IPS-18c (cell line): Measurements from ENCODE around the gene FBXW8.

Experiments
- H3K4me3 ChIP-seq: 2 replicates; pipeline ENCODE4 v1.7.0; 2013; ENCODE audit warnings: low read depth, mild to moderate bottlenecking, low read length, moderate library complexity; ENCODE audit not compliant: insufficient read depth
- H3K9me3 ChIP-seq: one replicate; pipeline ENCODE4 v1.6.1; 2013; ENCODE audit warnings: mild to moderate bottlenecking, low read length, moderate library complexity; ENCODE audit not compliant: control insufficient read depth, insufficient read depth

FBXW8 gene

GRCh38 chr12:117063162-117063911, 152.6 kb downstream of the FBXW8 start:
- no peak overlapping the region for H3K4me3 ChIP-seq
- peaks cover 4% of the 10 kb centered on the region for H3K9me3 ChIP-seq

DNA sequence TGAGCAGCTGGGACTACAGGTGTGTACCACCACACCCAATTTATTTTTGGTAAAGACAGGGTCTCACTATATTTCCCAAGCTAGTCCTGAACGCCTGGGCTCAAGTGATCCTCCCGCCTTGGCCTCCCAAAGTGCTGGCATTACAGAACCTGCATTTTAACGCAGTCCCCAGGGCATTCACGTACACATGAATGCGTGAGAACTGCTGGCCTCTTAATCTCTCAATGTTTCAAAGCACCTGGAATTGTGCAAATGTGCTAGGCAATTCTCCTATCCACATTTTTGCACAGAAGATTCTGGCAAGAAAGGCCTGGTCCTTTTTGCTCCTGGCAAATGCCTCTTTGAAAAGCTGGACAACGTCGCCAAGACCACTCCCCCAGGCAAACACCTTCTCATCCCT, 153.3 kb downstream of the FBXW8 start:
- Histone ChIP-seq H3K9me3 (peaks cover 4% of the 10 kb centered on the region), H3K4me3 (no peak overlapping the region)

GRCh38 chr12:117064596-117064995, 153.8 kb downstream of the FBXW8 start:
- H3K4me3 ChIP-seq, result no peak overlapping the region
- H3K9me3 ChIP-seq, result peaks cover 4% of the 10 kb centered on the region

DNA sequence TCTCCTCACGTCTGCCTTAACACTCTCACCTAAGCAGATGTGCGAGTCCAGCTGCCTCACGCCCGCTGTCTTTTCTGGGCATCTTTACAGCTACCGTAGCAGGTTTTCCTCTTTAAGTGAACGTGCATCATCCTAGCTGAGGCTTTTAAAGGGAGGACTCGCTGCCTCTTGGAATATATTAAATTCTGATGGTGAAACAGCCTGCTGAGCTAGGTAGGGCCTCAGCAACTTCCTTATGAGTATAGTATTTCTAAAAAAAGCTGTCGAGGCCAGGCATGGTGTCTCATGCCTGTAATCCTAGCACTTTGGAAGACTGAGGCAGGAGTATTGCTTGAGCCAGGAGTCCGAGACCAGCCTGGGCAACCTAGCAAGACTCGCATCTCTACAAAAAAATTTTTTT, 156.3 kb downstream of the FBXW8 start:
- peaks cover 4% of the 10 kb centered on the region for H3K9me3 ChIP-seq
- no peak overlapping the region for H3K4me3 ChIP-seq

DNA sequence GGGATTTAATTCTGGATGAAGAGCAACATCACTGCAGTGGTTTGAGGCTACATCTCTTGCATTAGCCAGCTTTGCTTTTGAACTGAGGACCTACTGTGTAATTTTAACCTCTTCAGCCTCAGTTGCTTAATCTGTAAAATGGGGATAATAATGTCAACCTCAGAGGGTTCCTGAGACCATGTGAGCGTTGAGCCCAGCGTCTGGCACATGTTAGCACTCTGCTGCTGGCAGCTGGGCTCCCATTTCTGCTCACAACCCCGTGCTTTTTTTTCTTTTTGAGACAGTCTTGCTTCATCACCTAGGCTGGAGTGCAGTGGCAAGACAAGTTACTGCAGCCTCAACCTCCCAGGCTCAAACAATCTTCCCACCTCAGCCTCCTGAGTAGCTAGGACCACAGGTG, 156.9 kb downstream of the FBXW8 start:
- peaks cover 4% of the 10 kb centered on the region for H3K9me3 ChIP-seq
- no peak overlapping the region; the same call in 1 of the 2 replicates for H3K4me3 ChIP-seq

DNA sequence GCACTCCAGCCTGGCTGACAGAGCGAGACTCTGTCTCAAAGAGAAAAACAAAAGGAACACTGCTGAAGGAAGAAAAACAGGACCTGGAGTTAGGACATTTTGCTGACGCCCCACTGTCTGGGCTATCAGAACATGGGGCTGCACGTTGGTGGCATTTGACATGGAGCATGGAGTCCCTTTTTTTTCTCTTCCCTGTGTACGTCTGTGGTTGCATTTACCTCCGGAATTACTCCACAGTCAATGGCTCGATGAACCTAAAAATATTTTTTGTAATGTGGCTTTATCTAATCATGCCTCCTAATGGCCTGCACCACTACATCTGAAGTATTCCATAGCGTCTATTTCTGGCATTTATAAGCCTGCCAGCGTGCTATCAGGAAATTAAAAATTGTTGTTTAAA, 157.7 kb downstream of the FBXW8 start:
- Histone ChIP-seq H3K9me3 (peaks cover 4% of the 10 kb centered on the region), H3K4me3 (no peak overlapping the region)

GRCh38 chr12:117069101-117069797, 158.5 kb downstream of the FBXW8 start:
- Histone ChIP-seq H3K9me3 (no peaks in the 10 kb centered on the region), H3K4me3 (no peak overlapping the region)

DNA sequence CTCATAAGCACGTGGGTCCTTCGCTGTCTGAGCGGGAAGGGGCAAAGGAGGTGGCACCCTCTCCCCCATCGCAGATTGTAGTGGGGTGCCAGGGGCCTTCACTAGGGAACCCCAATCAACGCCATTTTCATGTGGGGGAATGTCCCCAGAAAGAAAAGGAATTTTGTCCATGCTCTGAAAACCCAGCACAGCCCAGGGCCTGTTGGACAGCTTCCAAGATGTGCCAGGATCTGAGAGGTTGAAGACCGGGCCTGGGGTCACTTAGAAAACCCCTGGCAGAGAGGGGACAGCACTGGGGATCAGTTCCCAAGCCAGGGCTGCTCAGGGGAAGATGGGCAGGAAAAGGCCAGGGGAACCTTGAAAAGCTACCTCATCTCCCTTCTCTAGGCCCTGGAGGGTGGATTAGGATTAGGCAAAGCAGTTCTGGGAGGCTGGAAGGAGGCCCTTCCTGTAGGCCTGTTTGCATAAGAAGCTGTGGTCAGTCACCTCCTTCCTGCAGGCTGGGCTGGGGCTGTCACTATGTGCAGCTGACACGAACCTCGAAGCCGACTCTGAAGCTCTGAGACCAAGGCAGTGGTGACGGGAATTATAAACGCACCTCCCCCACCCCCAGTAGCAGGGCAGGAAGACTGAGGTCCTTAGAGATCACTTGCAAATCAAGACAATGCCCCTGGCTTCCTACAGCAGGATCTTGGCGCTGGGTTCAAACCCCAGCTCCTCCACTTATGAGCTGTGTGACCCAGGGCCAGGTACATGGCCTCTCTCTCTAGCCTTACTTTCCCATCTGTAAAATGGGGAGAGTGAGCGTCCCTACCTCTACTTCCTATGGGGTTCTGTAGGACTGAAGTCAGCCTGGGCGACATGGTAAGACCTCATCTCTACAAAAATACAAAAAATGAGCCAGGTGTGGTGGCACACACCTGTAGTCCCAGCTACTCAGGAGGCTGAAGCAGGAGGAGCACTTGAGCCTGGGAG, 159.5 kb downstream of the FBXW8 start:
- Histone ChIP-seq H3K4me3 (no peak overlapping the region), H3K9me3 (no peaks in the 10 kb centered on the region)

DNA sequence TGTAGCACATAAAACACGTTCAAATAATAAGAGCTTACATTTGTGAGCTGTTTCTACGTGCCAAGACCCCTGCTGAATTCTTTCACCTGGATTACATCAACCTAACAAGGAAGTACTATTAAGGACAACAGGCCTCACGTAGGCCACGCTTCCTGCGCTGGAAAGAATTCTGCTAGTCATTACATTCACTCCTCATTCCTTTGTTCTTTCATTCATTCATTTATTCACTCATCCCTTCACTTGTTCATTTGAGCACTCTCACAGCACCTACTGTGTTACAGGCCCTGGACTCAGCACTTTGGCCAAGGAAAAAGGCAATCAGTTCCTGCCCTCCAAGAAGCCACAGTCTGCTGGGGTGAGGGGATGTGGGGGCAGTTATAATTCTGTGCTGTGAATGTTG, 160.3 kb downstream of the FBXW8 start:
- Histone ChIP-seq H3K9me3 (no peaks in the 10 kb centered on the region), H3K4me3 (no peak overlapping the region)

DNA sequence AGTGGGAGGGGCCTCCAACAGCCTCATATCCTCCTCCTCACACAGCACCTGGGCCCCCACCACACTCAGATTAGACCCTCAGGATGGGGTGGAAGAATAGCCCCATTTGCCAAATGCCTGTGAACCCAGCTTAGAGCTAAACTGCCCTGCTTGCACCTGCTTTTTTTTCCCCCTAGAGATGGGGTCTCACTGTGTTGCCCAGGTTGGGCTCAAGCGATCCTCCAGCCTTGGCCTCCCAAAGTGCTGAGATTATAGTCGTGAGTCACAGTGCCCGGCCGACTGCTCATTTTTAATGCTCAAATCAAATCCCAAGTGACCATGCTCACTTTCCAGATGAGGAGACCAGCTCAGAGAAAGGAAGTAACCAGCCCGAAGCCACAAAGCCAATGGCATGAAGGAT, 161.4 kb downstream of the FBXW8 start:
- no peak overlapping the region for H3K4me3 ChIP-seq
- H3K9me3 ChIP-seq, result no peaks in the 10 kb centered on the region

DNA sequence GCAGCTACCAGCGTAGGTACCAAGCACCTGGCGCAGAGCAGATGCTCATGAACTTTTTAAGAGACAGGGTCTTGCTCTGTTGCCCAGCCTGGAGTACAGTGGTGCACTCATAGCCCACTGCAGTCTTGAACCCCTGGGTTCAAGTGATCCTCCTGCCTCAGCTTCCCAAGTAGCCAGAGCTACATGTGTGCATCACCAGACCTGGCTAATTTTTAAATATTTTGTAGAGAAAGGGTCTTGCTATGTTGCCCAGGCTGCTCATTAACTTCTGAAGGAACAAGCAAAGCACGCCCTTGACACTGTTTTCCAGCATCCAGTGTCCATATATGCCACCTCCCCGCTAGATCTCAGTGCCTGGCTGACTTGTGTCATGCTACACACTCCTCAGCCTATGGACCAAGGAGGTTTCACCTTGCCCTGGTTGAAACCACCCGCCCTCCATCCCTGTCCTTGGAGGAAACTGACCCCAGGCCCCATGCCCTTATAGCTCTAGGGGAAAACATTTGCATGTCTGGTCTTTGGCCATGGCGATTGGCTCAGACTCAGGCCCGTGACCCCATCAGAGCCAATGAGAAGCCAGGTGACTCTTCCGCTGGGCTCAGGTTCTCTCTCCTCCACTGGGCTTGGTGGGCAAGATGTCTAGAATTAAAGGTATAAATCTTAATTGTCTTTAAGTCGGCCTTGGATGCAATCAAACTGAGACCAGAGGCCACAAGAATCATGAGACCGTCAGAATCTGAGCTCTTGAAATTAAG, 162.2 kb downstream of the FBXW8 start:
- no peaks in the 10 kb centered on the region for H3K9me3 ChIP-seq
- no peak overlapping the region for H3K4me3 ChIP-seq

- no peaks in the 10 kb centered on the region for H3K9me3 ChIP-seq
- H3K4me3 ChIP-seq, result no peak overlapping the region
These were observed 162.9 kb downstream of the FBXW8 start for GRCh38 chr12:117073611-117074010.

DNA sequence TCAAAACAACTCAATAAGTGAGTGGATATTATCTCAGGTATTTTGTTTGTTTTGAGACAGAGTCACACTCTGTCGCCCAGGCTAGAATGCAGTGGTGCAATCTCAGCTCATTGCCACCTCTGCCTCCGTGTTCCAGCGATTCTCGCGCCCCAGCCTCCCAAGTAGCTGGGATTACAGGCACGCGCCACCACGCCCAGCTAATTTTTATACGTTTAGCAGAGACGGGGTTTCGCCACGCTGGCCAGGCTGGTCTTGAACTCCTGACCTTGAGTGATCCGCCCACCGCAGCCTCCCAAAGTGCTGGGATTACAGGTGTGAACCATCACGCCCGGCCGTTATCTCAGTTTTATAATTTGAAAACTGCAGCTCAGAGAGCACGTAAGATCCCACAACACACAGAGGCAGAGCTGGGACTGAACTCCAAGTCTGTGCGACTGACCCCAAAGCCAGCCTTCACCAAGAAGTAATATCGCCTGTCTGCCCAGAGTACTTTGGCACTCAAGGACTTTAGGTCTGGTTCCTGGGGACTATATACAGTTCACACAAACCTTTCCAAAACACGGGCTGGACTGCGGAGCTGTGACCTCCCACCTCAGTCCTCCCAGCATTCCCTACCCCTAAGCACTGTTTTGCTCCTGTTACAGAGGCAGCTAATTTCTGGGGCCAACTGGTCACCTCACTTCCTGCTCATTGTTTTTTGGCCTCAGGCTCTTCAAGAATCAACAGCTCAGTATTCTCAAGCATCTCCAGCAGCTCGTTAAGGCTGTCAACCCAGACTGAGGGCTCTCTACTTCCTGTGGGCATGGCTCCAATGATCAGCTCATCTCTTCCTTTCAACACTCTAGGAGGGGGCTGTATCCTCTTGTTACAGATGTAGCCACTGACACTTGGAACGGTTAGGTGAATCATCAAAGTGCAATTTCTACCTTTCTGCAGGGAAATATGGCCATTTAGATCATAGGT, 165.9 kb downstream of the FBXW8 start:
- H3K4me3 ChIP-seq, result no peak overlapping the region
- H3K9me3 ChIP-seq, result no peaks in the 10 kb centered on the region

GRCh38 chr12:117079487-117079886, 168.7 kb downstream of the FBXW8 start:
- Histone ChIP-seq H3K9me3 (no peaks in the 10 kb centered on the region), H3K4me3 (no peak overlapping the region)

GRCh38 chr12:117080661-117081144, 170.0 kb downstream of the FBXW8 start:
- H3K9me3 ChIP-seq, result peaks cover 2% of the 10 kb centered on the region
- no peak overlapping the region for H3K4me3 ChIP-seq
